Astrocyte (in vitro differentiated cells and primary cell): Measurements from ENCODE around the gene ATG9B. TPM values are rescaled to one million over a fixed set of nuclear protein-coding genes. Genes with fewer than 3 reads are reported as not detected.

Experiments used
- DNase-seq: peaks from one replicate; pipeline ENCODE4 v3.0.0-alpha.2; 2010; ENCODE audit warnings: low read depth
- FAIRE-seq: peaks from 2 replicates; lab custom pipeline; 2011; peaks lifted over from hg19 to GRCh38; lab: Jason Lieb, UNC
- H2AFZ ChIP-seq: 2 replicates; pipeline ENCODE4 v1.6.0; 2012; ENCODE audit warnings: low read depth, low read length, inconsistent platforms
- H3K27ac ChIP-seq: 2 replicates; pipeline ENCODE4 v1.5.1; 2011; ENCODE audit warnings: low read depth, low read length, inconsistent platforms
- H3K27me3 ChIP-seq: 2 replicates; pipeline ENCODE4 v1.6.0; 2011; ENCODE audit warnings: low read length, inconsistent platforms; ENCODE audit not compliant: insufficient read depth
- H3K36me3 ChIP-seq: 2 replicates; pipeline ENCODE4 v1.5.1; 2011; ENCODE audit warnings: low read length, inconsistent platforms; ENCODE audit not compliant: insufficient read depth
- H3K4me1 ChIP-seq: 2 replicates; pipeline ENCODE4 v1.5.1; 2011; ENCODE audit warnings: low read length, inconsistent platforms; ENCODE audit not compliant: insufficient read depth
- H3K4me2 ChIP-seq: 2 replicates; pipeline ENCODE4 v1.6.0; 2012; ENCODE audit warnings: low read length, inconsistent platforms
- H3K4me3 ChIP-seq: 2 replicates; pipeline ENCODE4 v1.5.1; 2011; ENCODE audit warnings: low read depth, mild to moderate bottlenecking, low read length, inconsistent platforms; ENCODE audit not compliant: insufficient read depth
- H3K79me2 ChIP-seq: 2 replicates; pipeline ENCODE4 v1.6.0; 2012; ENCODE audit warnings: mild to moderate bottlenecking, low read length, inconsistent platforms; ENCODE audit not compliant: insufficient read depth
- H3K9ac ChIP-seq: 2 replicates; pipeline ENCODE4 v1.6.0; 2012; ENCODE audit warnings: mild to moderate bottlenecking, low read length, inconsistent platforms
- H3K9me3 ChIP-seq: 2 replicates; pipeline ENCODE4 v1.5.1; 2012; ENCODE audit warnings: low read depth, mild to moderate bottlenecking, low read length, inconsistent platforms; ENCODE audit not compliant: insufficient read depth
- H4K20me1 ChIP-seq: 2 replicates; pipeline ENCODE4 v1.6.0; 2012; ENCODE audit warnings: low read length, inconsistent platforms; ENCODE audit not compliant: insufficient read depth
- H3K27ac Mint-ChIP-seq: one replicate; pipeline ENCODE4 v1.8.0; 2021; ENCODE audit warnings: mild to moderate bottlenecking, mixed read lengths; ENCODE audit not compliant: unreplicated experiment
- H3K27me3 Mint-ChIP-seq: one replicate; pipeline ENCODE4 v1.8.0; 2021; ENCODE audit warnings: low read depth, mixed read lengths; ENCODE audit not compliant: unreplicated experiment
- H3K36me3 Mint-ChIP-seq: one replicate; pipeline ENCODE4 v1.8.0; 2021; ENCODE audit warnings: low read depth, mixed read lengths; ENCODE audit not compliant: unreplicated experiment
- H3K4me1 Mint-ChIP-seq: one replicate; pipeline ENCODE4 v1.8.0; 2021; ENCODE audit warnings: low read depth, mixed read lengths; ENCODE audit not compliant: unreplicated experiment
- H3K4me3 Mint-ChIP-seq: one replicate; pipeline ENCODE4 v1.8.0; 2021; ENCODE audit warnings: mild to moderate bottlenecking, moderate library complexity, mixed read lengths; ENCODE audit not compliant: unreplicated experiment
- H3K9me3 Mint-ChIP-seq: one replicate; pipeline ENCODE4 v1.8.0; 2021; ENCODE audit warnings: mild to moderate bottlenecking, mixed read lengths; ENCODE audit not compliant: unreplicated experiment
- CTCF ChIP-seq: IDR thresholded peaks from 2 replicates; pipeline ENCODE4 v1.5.1; 2011; ENCODE audit warnings: low read depth, mild to moderate bottlenecking, inconsistent platforms, low read length, moderate library complexity; ENCODE audit not compliant: insufficient read depth
- EZH2 ChIP-seq: IDR thresholded peaks from 2 replicates; pipeline ENCODE4 v1.6.1; 2012; ENCODE audit warnings: mild to moderate bottlenecking, low read length, inconsistent platforms; ENCODE audit not compliant: insufficient read depth
- total RNA-seq: library from RNA; stranded (reverse); gene quantifications from 2 replicates; pipeline ENCODE4 v1.2.1, GENCODE V29; 2021

ATG9B gene
- total RNA-seq, 1 donor from 2014 or later, result 2.2 TPM

- peak overlapping the region; percentile 82 for H3K4me3 Mint-ChIP-seq
- Histone ChIP-seq H2AFZ (no peak overlapping the region), H3K27me3 (peaks cover 57% of the 10 kb centered on the region), H3K4me3 (no peak overlapping the region), H3K36me3 (no peaks in the 10 kb centered on the region), H4K20me1 (peaks cover 8% of the 10 kb centered on the region), H3K9ac (no peak overlapping the region), H3K4me1 (peaks cover 5% of the 10 kb centered on the region), H3K27ac (no peak overlapping the region), H3K4me2 (peak overlapping the region; percentile 36), H3K9me3 (no peaks in the 10 kb centered on the region), H3K79me2 (no peaks in the 10 kb centered on the region)
- H3K36me3 Mint-ChIP-seq, result no peaks in the 10 kb centered on the region
- TF ChIP-seq EZH2 (peak; percentile 90), CTCF (no peak)
- no peaks in the 10 kb centered on the region for H3K9me3 Mint-ChIP-seq
- H3K27ac Mint-ChIP-seq, result no peak overlapping the region
- DNase-seq, result no peak
- peaks cover 12% of the 10 kb centered on the region for H3K4me1 Mint-ChIP-seq
- FAIRE-seq, result no peak
- peaks cover 44% of the 10 kb centered on the region for H3K27me3 Mint-ChIP-seq
These were observed 46.7 kb downstream of the ATG9B start for GRCh38 chr7:150977382-150978125.

- Histone ChIP-seq H3K4me1 (peaks cover 5% of the 10 kb centered on the region), H3K27ac (no peak overlapping the region), H3K79me2 (no peaks in the 10 kb centered on the region), H3K4me3 (no peak overlapping the region), H3K27me3 (peaks cover 49% of the 10 kb centered on the region), H3K9ac (no peak overlapping the region), H3K9me3 (no peaks in the 10 kb centered on the region), H3K4me2 (no peak overlapping the region), H2AFZ (no peak overlapping the region), H3K36me3 (no peaks in the 10 kb centered on the region), H4K20me1 (peaks cover 8% of the 10 kb centered on the region)
- DNase-seq (no peak), FAIRE-seq (no peak)
- no peaks in the 10 kb centered on the region for H3K36me3 Mint-ChIP-seq
- H3K27ac Mint-ChIP-seq, result no peak overlapping the region
- TF ChIP-seq CTCF (no peak), EZH2 (no peak)
- H3K4me1 Mint-ChIP-seq, result peaks cover 12% of the 10 kb centered on the region
- H3K27me3 Mint-ChIP-seq, result peaks cover 38% of the 10 kb centered on the region
- H3K9me3 Mint-ChIP-seq, result no peaks in the 10 kb centered on the region
- peak overlapping the region; percentile 82 for H3K4me3 Mint-ChIP-seq
These were observed 47.5 kb downstream of the ATG9B start for GRCh38 chr7:150976529-150977381.
